DMS114 treated with DMSO at 0.1 percent for 48 hours (cell line): ENCODE data around the gene EEF1AKMT2.
"Not testable (repeated sequence)": the region's sequence is repeated elsewhere in the genome, so short reads cannot be mapped to it uniquely, and the experiment has no call there.

Source experiments
- DNase-seq: peaks from one replicate; lab custom pipeline; 2025; ENCODE audit not compliant: unreplicated experiment; lab: John Stamatoyannopoulos, UW

The EEF1AKMT2 gene

GRCh38 chr10:124791547-124792348 lies at the start of gene EEF1AKMT2:
TSS of gene EEF1AKMT2 (minus strand) at chr10:124791887. CDS start at chr10:124791833, 54 bp downstream.
- peak; percentile 58 for DNase-seq

- DNase-seq, result no peak
Observed at GRCh38 chr10:124837687-124838086, 46.0 kb upstream of the EEF1AKMT2 start.

- no peak for DNase-seq
Observed at GRCh38 chr10:124831116-124831515, 39.4 kb upstream of the EEF1AKMT2 start.

GRCh38 chr10:124830445-124830844 lies 38.8 kb upstream of the EEF1AKMT2 start:
- DNase-seq, result no peak

GRCh38 chr10:124829447-124830115 lies 37.9 kb upstream of the EEF1AKMT2 start:
- DNase-seq, result no peak

- no peak for DNase-seq
Observed at GRCh38 chr10:124827474-124827873, 35.8 kb upstream of the EEF1AKMT2 start.

- DNase-seq, result no peak
Observed at GRCh38 chr10:124826262-124826661, 34.6 kb upstream of the EEF1AKMT2 start.

- DNase-seq, result no peak
Observed at GRCh38 chr10:124825702-124826101, 34.0 kb upstream of the EEF1AKMT2 start.

- not testable (repeated sequence) for DNase-seq
Observed at GRCh38 chr10:124824932-124825331, 33.2 kb upstream of the EEF1AKMT2 start.

GRCh38 chr10:124824507-124824906 lies 32.8 kb upstream of the EEF1AKMT2 start:
- no peak for DNase-seq

GRCh38 chr10:124821520-124821919 lies 29.8 kb upstream of the EEF1AKMT2 start:
- DNase-seq, result no peak

GRCh38 chr10:124820121-124820520 lies 28.4 kb upstream of the EEF1AKMT2 start:
- no peak for DNase-seq

- no peak for DNase-seq
Observed at GRCh38 chr10:124802313-124802675, 10.6 kb upstream of the EEF1AKMT2 start.

GRCh38 chr10:124799211-124799610 lies 7.5 kb upstream of the EEF1AKMT2 start:
- no peak for DNase-seq

- DNase-seq, result no peak
Observed at GRCh38 chr10:124798781-124799180, 7.1 kb upstream of the EEF1AKMT2 start.

- no peak for DNase-seq
Observed at GRCh38 chr10:124798364-124798763, 6.7 kb upstream of the EEF1AKMT2 start.

- DNase-seq, result no peak
Observed at GRCh38 chr10:124792998-124793352, 1.3 kb upstream of the EEF1AKMT2 start.

GRCh38 chr10:124782900-124783299 lies 8.8 kb downstream of the EEF1AKMT2 start:
- DNase-seq, result not testable (repeated sequence)

GRCh38 chr10:124768791-124769190 lies 22.9 kb downstream of the EEF1AKMT2 start:
- no peak for DNase-seq

- no peak for DNase-seq
Observed at GRCh38 chr10:124765256-124765655, 26.4 kb downstream of the EEF1AKMT2 start.

GRCh38 chr10:124763267-124763666 lies 28.4 kb downstream of the EEF1AKMT2 start:
- no peak for DNase-seq

GRCh38 chr10:124762281-124762680 lies 29.4 kb downstream of the EEF1AKMT2 start:
- no peak for DNase-seq
